RWPE1 (cell line): ENCODE results near the gene DRAP1.

Experiments
- CTCF ChIA-PET: fragments of 350-600 bp; sonication (Branson Sonifier 250); formaldehyde crosslinking; extraction: SDS; loops from one replicate; lab custom pipeline; 2021; lab: Yijun Ruan, JAX
- POLR2A ChIA-PET: fragments of 400-600 bp; formaldehyde crosslinking; extraction: SDS; loops from one replicate; lab custom pipeline; 2020; ENCODE audit warnings: antibody characterized with exemption; ENCODE audit not compliant: low non-redundant PET; lab: Yijun Ruan, JAX
- DNase-seq: peaks from one replicate; pipeline ENCODE4 v3.0.0; 2012; ENCODE audit warnings: low spot score
- H3K27ac ChIP-seq: fragments of 450-650 bp; 2 replicates; pipeline ENCODE4 v1.5.1; 2017
- CTCF ChIP-seq: fragments of 450-650 bp; conservative IDR thresholded peaks from 2 replicates; pipeline ENCODE4 v1.5.1; 2017; ENCODE audit warnings: low read depth, mild to moderate bottlenecking

DRAP1 gene

DNA sequence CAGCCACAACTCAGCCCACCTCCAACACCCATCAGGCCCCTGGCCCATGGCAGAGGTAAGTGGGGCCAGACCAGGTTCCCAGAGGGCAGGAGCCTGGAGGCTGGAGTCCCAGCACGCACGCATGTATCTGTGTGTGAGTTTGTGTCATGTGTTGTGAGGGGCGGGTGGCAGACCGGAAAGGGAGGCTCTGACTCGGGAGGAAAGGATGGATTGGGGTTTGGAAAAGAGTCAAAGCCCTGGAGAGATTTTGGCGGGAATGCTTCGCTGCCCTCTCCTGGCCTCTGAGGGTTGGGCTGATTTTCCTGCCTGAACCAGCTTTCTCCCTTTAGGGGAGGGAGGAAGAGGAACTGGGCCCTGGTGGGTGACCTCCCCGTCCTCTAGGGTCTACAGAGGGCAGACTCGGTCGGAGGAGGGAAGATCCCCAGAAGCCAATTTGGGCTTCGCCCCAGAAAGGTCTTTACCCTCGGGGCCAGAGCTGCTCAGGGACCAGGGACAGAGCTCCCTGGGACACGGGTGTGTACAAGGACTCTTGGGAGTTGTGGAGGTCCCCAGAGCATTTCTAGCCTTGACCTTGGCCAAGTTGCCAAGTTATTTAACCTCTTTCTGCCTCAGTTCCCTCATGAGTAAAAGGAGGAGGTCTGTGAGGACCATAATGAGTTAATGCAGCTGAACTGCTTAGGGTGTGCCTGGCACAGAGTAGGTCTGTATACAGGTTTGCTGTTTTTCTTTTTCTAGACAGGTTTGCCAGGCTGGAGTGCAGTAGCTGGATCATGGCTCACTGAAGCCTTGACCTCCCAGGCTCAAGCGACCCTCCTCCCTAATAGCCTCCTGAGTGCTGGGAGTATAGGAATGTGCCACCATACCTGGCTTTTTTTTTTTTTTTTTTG lies 7.3 kb upstream of the DRAP1 start:
- TF ChIP-seq CTCF = peak; percentile 67
- ChIA-PET POLR2A (interaction anchor here (0.9 to 1.4 kb wide), 4 partner anchors 11 to 24 kb away, joined by 3 to 7 read pairs (median 4); partner anchors contain the start of genes CCDC85B and FIBP), CTCF (interaction anchor here (0.6 to 2.4 kb wide), 8 partner anchors 14 to 348 kb away, joined by 3 to 8 read pairs (median 4); partner anchors contain the start of genes CCDC85B and FIBP)
- DNase-seq = peak; percentile 88
- H3K27ac ChIP-seq = peak overlapping the region; percentile 93

- CTCF ChIA-PET = interaction anchor here (0.5 to 2.4 kb wide), 8 partner anchors 15 to 1443 kb away, joined by 3 to 8 read pairs (median 4); partner anchors contain the start of genes CCDC85B and FIBP
- no peak for TF ChIP-seq CTCF
- H3K27ac ChIP-seq = peak overlapping the region; percentile 93
- POLR2A ChIA-PET = interaction anchor here (0.9 to 1.4 kb wide), 2 partner anchors 14 to 25 kb away, joined by 4 read pairs; partner anchors contain the start of gene FIBP
- DNase-seq = peak; percentile 86
Measured at GRCh38 chr11:65912845-65913244, 6.4 kb upstream of the DRAP1 start.

DNA sequence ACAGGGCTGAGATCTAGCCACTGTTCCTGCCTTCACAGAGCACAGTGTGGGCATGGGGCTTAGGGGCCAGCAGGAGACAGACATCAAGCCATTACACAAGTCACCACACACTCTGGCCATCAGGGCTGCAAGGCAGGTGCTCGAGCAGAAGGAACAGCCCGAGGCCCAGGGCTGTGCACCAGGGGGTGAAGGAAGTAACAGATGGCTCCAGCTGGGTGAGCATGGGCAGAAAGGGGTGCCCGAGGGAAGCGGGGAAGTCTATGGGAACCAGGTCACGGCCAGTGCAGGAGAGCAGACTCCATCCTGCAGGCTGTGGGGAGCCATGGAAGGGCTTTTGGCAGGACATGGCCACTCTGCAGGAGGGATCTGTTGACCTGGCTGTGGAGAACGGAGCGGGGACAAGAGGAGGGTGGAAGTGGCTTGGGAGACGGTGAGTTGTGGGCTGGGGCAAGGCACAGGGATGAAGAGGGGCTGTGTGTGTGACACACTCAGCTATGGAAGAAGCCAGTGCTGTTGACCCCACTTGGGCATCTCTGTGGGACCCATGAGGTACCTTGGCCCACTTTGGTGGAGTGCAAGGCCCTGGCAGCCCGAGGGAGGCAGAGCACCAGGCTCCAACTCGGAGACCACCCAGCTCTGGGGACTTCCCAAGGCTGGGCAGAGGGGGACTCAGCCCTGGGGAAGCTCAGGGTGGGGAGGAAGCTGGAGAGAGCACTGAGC lies 4.0 kb upstream of the DRAP1 start:
- no peak for DNase-seq
- ChIA-PET CTCF (interaction anchor here (0.7 to 1.1 kb wide), 3 partner anchors 10 to 244 kb away, joined by 3 to 4 read pairs (median 3); no protein-coding TSS in a partner anchor), POLR2A (interaction anchor here (0.8 to 1.5 kb wide), 4 partner anchors 15 to 54 kb away, joined by 3 to 5 read pairs (median 4); partner anchors contain the start of gene CCDC85B)
- no peak for TF ChIP-seq CTCF
- peak overlapping the region; percentile 93 for H3K27ac ChIP-seq

GRCh38 chr11:65915821-65916251 lies 3.4 kb upstream of the DRAP1 start:
- TF ChIP-seq CTCF = no peak
- peak; percentile 95 for DNase-seq
- H3K27ac ChIP-seq = peak overlapping the region; percentile 93
- ChIA-PET CTCF (interaction anchor here (0.7 to 1.1 kb wide), 2 partner anchors 11 to 26 kb away, joined by 3 to 4 read pairs; no protein-coding TSS in a partner anchor), POLR2A (interaction anchor here (0.5 to 1.5 kb wide), 6 partner anchors 10 to 57 kb away, joined by 3 to 8 read pairs (median 4); partner anchors contain the start of gene CCDC85B)

DNA sequence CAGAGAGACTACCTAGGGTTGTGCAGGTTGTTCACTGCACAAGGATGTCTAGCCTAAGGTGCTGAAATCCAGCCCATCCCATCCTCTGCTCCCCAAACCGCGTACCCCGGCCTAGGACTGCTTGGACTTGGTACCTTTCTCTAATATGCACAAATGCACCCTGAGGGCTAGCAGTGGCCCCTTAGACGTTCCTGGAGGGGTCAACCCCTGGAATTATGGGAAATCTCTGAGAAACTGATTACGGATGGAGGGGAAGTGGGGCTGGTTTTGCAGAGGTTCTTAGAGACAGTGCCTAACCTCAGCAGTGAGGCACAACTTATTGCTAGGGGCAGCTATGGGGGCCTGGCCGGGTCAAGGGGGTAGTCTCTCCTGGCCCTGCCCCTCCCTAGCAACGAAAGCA lies 2.8 kb upstream of the DRAP1 start:
- DNase-seq = no peak
- POLR2A ChIA-PET = interaction anchor here (0.5 to 1.5 kb wide), 4 partner anchors 9 to 56 kb away, joined by 3 to 8 read pairs (median 4); no protein-coding TSS in a partner anchor
- H3K27ac ChIP-seq = peak overlapping the region; percentile 93
- CTCF ChIA-PET = interaction anchor here (1.1 kb wide), 1 partner anchor 11 kb away, joined by 4 read pairs; no protein-coding TSS in a partner anchor
- TF ChIP-seq CTCF = no peak
